ENCODE data around the gene EIF4EBP2. TPM values are rescaled to one million over a fixed set of nuclear protein-coding genes. Genes with fewer than 3 reads are reported as not detected.

Gene EIF4EBP2
- total and polyA plus RNA-seq, 4 donors = 25.7 to 70.0 (median 33.0) TPM

- 1% methylated on average over 18 of the region's 18 CpGs for WGBS
- H3K9ac ChIP-seq (ENCODE audit: low read depth in 1 of 2, low read length in 2 of 2) = peak overlapping the region; percentile 90 to 95
- no peaks in the 10 kb centered on the region for H3K27me3 ChIP-seq (ENCODE audit: control insufficient read depth in 4 of 4, insufficient read depth in 4 of 4, low read length in 3 of 4)
- no peaks in the 10 kb centered on the region for H3K9me3 ChIP-seq (ENCODE audit: control insufficient read depth in 4 of 4, low read length in 3 of 4)
- peak; percentile 57 for DNase-seq (ENCODE audit: low spot score)
- peaks cover 6 to 27% (median 19%) of the 10 kb centered on the region in 4 donors for H3K4me1 ChIP-seq (ENCODE audit: control insufficient read depth in 4 of 4, insufficient read depth in 4 of 4, low read length in 3 of 4)
- H3K36me3 ChIP-seq (ENCODE audit: control insufficient read depth in 4 of 4, insufficient read depth in 3 of 4, low read depth in 1 of 4, low read length in 3 of 4) = no peaks in the 10 kb centered on the region
- TF ChIP-seq ATF3 (IDR thresholded peaks at IDR 0.05) (no peak), SP1 (IDR thresholded peaks at IDR 0.05) (peak; percentile 95), RXRA (IDR thresholded peaks at IDR 0.05) (peak; percentile 88 to 94), RAD21 (IDR thresholded peaks at IDR 0.05) (no peak), YY1 (IDR thresholded peaks at IDR 0.05) (peak; percentile 43), ZBTB33 (IDR thresholded peaks at IDR 0.05) (no peak), NR2F2 (IDR thresholded peaks at IDR 0.05) (peak; percentile 79), HNF4A (conservative IDR thresholded peaks at IDR 0.05) (peak; percentile 84 to 89), FOXA2 (IDR thresholded peaks at IDR 0.05) (peak; percentile 76), GABPA (IDR thresholded peaks at IDR 0.05 in 1 of 2, conservative IDR thresholded peaks at IDR 0.05 in 1 of 2) (peak in 1 of 2 donors; percentile 45), JUND (IDR thresholded peaks at IDR 0.05) (peak; percentile 51 to 52), MAX (IDR thresholded peaks at IDR 0.05) (peak; percentile 29), FOXA1 (IDR thresholded peaks at IDR 0.05) (peak; percentile 17), CTCF (IDR thresholded peaks at IDR 0.05; ENCODE audit: low read depth, low read length, missing input control) (peak; percentile 6), EGR1 (IDR thresholded peaks at IDR 0.05; ENCODE audit: low read depth in 2 of 2) (peak in 1 of 2 donors; percentile 3), HNF4G (IDR thresholded peaks at IDR 0.05) (peak; percentile 69), REST (IDR thresholded peaks at IDR 0.05) (no peak), TAF1 (conservative IDR thresholded peaks at IDR 0.05) (peak; percentile 66)
- peak overlapping the region; percentile 78 to 95 (median 79) for H3K4me3 ChIP-seq (ENCODE audit: low read depth in 1 of 3, low read length in 3 of 3)
- H3K27ac ChIP-seq (ENCODE audit: low read depth in 1 of 2, low read length in 2 of 2) = peak overlapping the region; percentile 88 to 99
These were observed 1.3 kb downstream of the EIF4EBP2 start for GRCh38 chr10:70405037-70405824.
